Subcutaneous adipose tissue (tissue), 4 donors: ENCODE measurements around the gene G3BP2. TPM values are rescaled to one million over a fixed set of nuclear protein-coding genes. Genes with fewer than 3 reads are reported as not detected.

Source experiments
- small RNA-seq: library from RNA; depleted of rRNA; stranded (forward); fragments of <200 nt; gene quantifications from one replicate; pipeline ENCODE3, GENCODE V24; 2016
- total RNA-seq, 4 donors: library from RNA; depleted of rRNA; stranded (reverse); fragments of >200 nt; gene quantifications; one replicate each; pipeline ENCODE4 v1.1.0, GENCODE V29; 2016
- TF ChIP-seq, protein P1 (sequence below): fragments of 450-650 bp; IDR thresholded peaks from one replicate; pipeline ENCODE4 v1.5.1; 2016; ENCODE audit warnings: low read depth, mild to moderate bottlenecking, control low read depth, antibody characterized with exemption, moderate library complexity

Gene G3BP2
- total RNA-seq, 4 donors from 2014 or later: 52.9 to 88.4 (median 68.8) TPM

DNA sequence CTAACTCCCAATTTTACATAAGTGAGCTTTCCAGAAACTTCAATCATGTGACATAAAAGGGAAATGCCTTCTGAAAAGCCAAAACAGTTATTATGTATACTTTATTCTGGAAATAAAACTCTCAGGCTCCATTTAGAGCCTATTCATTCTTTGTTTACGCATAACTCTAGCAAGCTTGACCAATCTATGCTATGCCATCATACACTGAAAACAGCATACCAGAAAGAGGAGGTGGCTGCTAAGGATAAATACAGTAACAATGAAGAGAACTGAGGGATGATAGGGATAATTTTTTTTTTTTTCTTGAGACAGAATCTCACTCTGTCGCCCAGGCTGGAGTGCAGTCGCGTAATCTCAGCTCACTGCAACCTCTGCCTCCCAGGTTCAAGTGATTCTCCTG, 67.3 kb downstream of the G3BP2 start:
- TF ChIP-seq, protein P1, sequence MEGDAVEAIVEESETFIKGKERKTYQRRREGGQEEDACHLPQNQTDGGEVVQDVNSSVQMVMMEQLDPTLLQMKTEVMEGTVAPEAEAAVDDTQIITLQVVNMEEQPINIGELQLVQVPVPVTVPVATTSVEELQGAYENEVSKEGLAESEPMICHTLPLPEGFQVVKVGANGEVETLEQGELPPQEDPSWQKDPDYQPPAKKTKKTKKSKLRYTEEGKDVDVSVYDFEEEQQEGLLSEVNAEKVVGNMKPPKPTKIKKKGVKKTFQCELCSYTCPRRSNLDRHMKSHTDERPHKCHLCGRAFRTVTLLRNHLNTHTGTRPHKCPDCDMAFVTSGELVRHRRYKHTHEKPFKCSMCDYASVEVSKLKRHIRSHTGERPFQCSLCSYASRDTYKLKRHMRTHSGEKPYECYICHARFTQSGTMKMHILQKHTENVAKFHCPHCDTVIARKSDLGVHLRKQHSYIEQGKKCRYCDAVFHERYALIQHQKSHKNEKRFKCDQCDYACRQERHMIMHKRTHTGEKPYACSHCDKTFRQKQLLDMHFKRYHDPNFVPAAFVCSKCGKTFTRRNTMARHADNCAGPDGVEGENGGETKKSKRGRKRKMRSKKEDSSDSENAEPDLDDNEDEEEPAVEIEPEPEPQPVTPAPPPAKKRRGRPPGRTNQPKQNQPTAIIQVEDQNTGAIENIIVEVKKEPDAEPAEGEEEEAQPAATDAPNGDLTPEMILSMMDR: no peak

DNA sequence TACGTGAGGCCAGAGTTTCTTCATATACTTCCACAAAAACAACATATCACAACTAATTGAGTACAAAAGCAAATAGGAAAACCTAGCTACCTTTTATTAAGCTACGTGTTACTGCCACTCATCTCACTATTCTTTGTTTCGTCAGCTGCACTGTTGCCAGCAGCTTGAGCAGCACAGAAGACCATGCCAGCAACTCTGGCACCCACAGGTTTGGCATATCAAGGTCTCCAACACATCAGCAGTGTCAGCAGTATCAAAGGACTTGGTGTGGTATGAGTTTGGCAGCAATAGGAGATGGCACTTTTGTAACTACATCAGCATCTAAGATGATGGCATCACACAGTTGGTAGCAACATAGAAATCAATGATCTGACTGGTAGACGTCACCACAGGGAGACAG, 73.6 kb downstream of the G3BP2 start:
- TF ChIP-seq, protein P1: no peak

DNA sequence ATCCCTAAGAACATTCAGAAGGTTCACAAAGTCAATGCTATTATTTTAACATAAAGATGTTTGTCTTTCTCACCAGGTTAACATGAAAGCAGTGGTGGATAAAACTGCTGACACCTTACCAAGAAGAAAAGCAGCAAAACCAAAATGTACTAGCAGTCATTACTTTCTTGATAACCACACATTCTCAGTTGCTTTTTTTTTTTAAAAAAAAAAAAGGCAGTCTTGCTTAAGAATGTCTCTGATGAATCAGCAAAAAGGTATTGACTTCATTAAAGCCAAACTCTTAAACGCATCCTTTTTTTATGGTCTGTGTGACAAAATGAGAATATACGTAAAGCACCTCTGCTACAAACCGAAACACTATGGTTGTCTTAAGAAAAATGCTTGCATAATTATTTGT, 74.8 kb downstream of the G3BP2 start:
- TF ChIP-seq, protein P1: no peak

DNA sequence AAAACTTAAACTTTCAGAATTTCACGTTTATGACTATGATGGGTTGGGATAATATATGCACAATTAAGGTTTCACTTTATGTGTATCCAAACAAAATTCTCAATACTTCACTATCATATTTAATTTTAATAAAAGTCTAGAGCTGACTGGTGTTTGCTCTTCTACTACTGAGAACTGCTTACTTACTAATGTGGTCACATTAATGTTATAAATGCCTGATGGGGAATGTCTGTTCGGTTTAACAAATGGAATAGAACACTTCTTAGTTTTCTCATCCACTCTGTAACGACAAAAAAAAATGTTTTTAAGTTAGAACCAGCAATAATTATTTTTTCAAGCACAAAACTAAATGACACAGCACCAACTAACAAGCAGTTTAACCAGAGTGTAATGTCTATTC, 77.2 kb downstream of the G3BP2 start:
- TF ChIP-seq, protein P1: no peak

DNA sequence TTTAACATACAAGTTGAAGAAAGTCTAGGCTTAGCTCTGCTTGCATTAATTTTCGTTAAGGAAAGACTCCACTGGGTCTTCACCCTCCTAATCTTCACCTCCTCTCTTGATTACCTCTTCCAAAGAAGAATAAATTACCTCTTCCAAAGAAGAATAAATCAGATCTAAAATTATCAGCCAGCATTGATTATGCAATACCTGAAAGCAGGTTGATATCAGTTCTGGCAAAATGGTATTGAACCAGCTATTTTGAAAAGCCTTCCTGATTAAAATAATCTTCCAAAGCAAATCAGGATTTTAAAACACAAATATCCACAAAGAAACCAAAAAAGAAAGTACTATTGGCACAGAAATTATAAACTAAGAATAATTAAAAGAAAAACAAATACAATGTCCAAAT, 79.8 kb downstream of the G3BP2 start:
- TF ChIP-seq, protein P1: no peak

Small RNA genes within 50 kb of the gene (small RNA-seq; reads per million reads assigned to genes)
- gene RF00019: 0.49 reads per million

Other genes starting within 250 kb of the G3BP2 start
- 10 to 100 TPM; 16.5 to 32.4 (median 20.9) TPM for gene RCHY1, start 159.0 kb downstream of the G3BP2 start, total RNA-seq
- gene THAP6, start 158.9 kb downstream of the G3BP2 start, total RNA-seq: 10 to 100 TPM; 25.3 to 33.3 (median 29.1) TPM
- not detected for gene ODAPH, start 117.3 kb downstream of the G3BP2 start, total RNA-seq
- gene CDKL2, start 42.9 kb downstream of the G3BP2 start, total RNA-seq: not detected
- 100 to 1,000 TPM in 1 of 4 donors, 10 to 100 TPM in 3; 57.5 to 112 (median 80.1) TPM for gene USO1, start 51.2 kb upstream of the G3BP2 start, total RNA-seq
- under 1 TPM in 1 of 4 donors, not detected in 3; 0.17 TPM for gene PPEF2, start 229.0 kb upstream of the G3BP2 start, total RNA-seq